ENCODE results near the gene KCTD5. TPM values are rescaled to one million over a fixed set of nuclear protein-coding genes. Genes with fewer than 3 reads are reported as not detected.
A peak's percentile ranks its signal among the peaks of the same experiment; 100 is the strongest.

The KCTD5 gene
- total RNA-seq (2021; fragmentation: NEBNext Ultra II Directional; extraction: Animal tissue kit (Norgen Biotek cat#: 25700)) (24.8 and 26.6 TPM in 2 replicates), polyA plus RNA-seq (2011; rRNA removed) (31.8 and 46.8 TPM in 2 replicates), polyA minus RNA-seq (2011; rRNA and poly(A)+ RNA removed) (14.1 and 15.5 TPM in 2 replicates)
- 38.3 TPM for polyA plus RNA-seq (2011; cell fraction: cytosol; rRNA removed)
- polyA plus RNA-seq (2011; cell fraction: nucleus; rRNA removed) = 28.2 TPM
- polyA plus RNA-seq (2012, experiment 1 of 2) = 14.3 to 21.1 TPM (median 19.7 TPM) in 4 replicates
- polyA plus RNA-seq (2012, experiment 2 of 2) = 24.0 TPM
- 22.7 TPM for polyA plus RNA-seq (2013, experiment 1 of 2)
- 25.6 TPM for polyA plus RNA-seq (2013, experiment 2 of 2)
- 12.3 TPM for polyA minus RNA-seq (2011; cell fraction: cytosol; rRNA and poly(A)+ RNA removed)
- 29.0 TPM for polyA minus RNA-seq (2011; cell fraction: nucleus; rRNA and poly(A)+ RNA removed)
- long read RNA-seq, experiment 1, transcript KCTD5-201 (6 exons, 2,482 nt) = major isoform, 11 of 29 reads
- long read RNA-seq, experiment 1, partial matches to known transcripts = 6 of 29 reads
- long read RNA-seq, experiment 1, other reads (novel, unspliced or antisense) = 12 of 29 reads
- long read RNA-seq, experiment 2 = 0 reads

GRCh38 chr16:2682209-2683021 lies at the start of gene KCTD5:
KCTD5 (plus strand) TSS chr16:2682523; CDS start chr16:2682549, 26 bp downstream.
- H3K56ac ChIP-seq (replicated peaks; ENCODE audit: insufficient read length, low read depth, low read length) = peak within 1 kb of the TSS; percentile 96
- ChIA-PET CTCF (ENCODE audit: partially characterized antibody) (no interaction called here), POLR2A (ENCODE audit: partially characterized antibody) (interaction anchor here (0.7 to 2.5 kb wide), 15 partner anchors 9 to 229 kb away, joined by 3 to 17 read pairs (median 5); partner anchors contain the start of gene FLYWCH1)
- H3K23ac ChIP-seq (ENCODE audit: insufficient read length) = no peak within 1 kb of the TSS
- H3K36me3 ChIP-seq (ENCODE audit: control insufficient read depth in 2 of 4, insufficient read depth in 4 of 4, low read length in 3 of 4) = no peaks in the 10 kb centered on the region
- no peak for FAIRE-seq
- no peak within 1 kb of the TSS for H2AK5ac ChIP-seq (ENCODE audit: low read depth, low read length)
- no peak within 1 kb of the TSS for H2BK12ac ChIP-seq (ENCODE audit: low read depth, low read length)
- peak within 1 kb of the TSS; percentile 97 for H4K5ac ChIP-seq (ENCODE audit: insufficient read length, low read depth, low read length)
- H3K27ac ChIP-seq (ENCODE audit: low read depth, low read length) = peak within 1 kb of the TSS; percentile 62
- H3K23me2 ChIP-seq (ENCODE audit: low read depth, low read length) = peaks cover 5% of the 10 kb centered on the region
- no peaks in the 10 kb centered on the region for H3K27me3 ChIP-seq (replicated peaks in 1 of 4; ENCODE audit: control insufficient read depth in 3 of 4, extremely low read depth in 1 of 4, insufficient read depth in 3 of 4, low read length in 3 of 4)
- no peak within 1 kb of the TSS for H3K14ac ChIP-seq (ENCODE audit: insufficient read length)
- peak within 1 kb of the TSS; percentile 100 for H3K4ac ChIP-seq (replicated peaks; ENCODE audit: insufficient read length, low read depth, low read length)
- peak within 1 kb of the TSS; percentile 78; the same call in 1 of the 2 replicates for H2BK5ac ChIP-seq (ENCODE audit: low read depth, low read length)
- peaks cover 0 to 27% of the 10 kb centered on the region in 2 experiments; a peak in 3 of 4 replicates for H3K79me2 ChIP-seq (ENCODE audit: control insufficient read depth in 1 of 2, insufficient read depth in 2 of 2, low read length in 2 of 2)
- peak; percentile 83 to 96 for DNase-seq (ENCODE audit: low read depth in 1 of 2, low spot score in 2 of 2)
- H3K9me3 ChIP-seq (ENCODE audit: insufficient read depth in 2 of 2, low read depth in 1 of 2, low read length in 1 of 2) = no peaks in the 10 kb centered on the region
- no peak within 1 kb of the TSS for H2BK20ac ChIP-seq (ENCODE audit: low read length)
- peaks cover 0 to 7% of the 10 kb centered on the region in 2 experiments for H4K20me1 ChIP-seq (replicated peaks in 1 of 2; ENCODE audit: control insufficient read depth in 1 of 2, insufficient read depth in 2 of 2, low read length in 2 of 2)
- H2BK120ac ChIP-seq (replicated peaks; ENCODE audit: low read depth, low read length) = peak within 1 kb of the TSS; percentile 54
- H3K4me3 ChIP-seq (ENCODE audit: extremely low read depth in 1 of 4, insufficient read depth in 2 of 4, low read depth in 3 of 4, low read length in 4 of 4) = peak within 1 kb of the TSS; percentile 86 to 95 (median 93)
- peak within 1 kb of the TSS; percentile 68 to 90 for H3K4me2 ChIP-seq (ENCODE audit: insufficient read depth in 1 of 2, low read depth in 2 of 2, low read length in 2 of 2)
- H3K79me1 ChIP-seq (ENCODE audit: low read depth, low read length) = peaks cover 7% of the 10 kb centered on the region; the same call in 1 of the 2 replicates
- H3K9ac ChIP-seq (replicated peaks in 1 of 4; ENCODE audit: extremely low read depth in 1 of 4, low read depth in 3 of 4, low read length in 3 of 4) = peak within 1 kb of the TSS; percentile 84 to 93 (median 88)
- 0 out of 2 replicates have a peak within 1 kb of the TSS, but pooled peaks have one; percentile 88 for H2BK15ac ChIP-seq (ENCODE audit: low read length)
- H3K18ac ChIP-seq (ENCODE audit: extremely low read depth, low read length) = peak within 1 kb of the TSS; percentile 93; the same call in 1 of the 2 replicates
- peak within 1 kb of the TSS; percentile 90; the same call in 1 of the 2 replicates for H2AFZ ChIP-seq (ENCODE audit: low read length)
- H4K8ac ChIP-seq (ENCODE audit: extremely low read depth, insufficient read depth, low read length) = peak within 1 kb of the TSS; percentile 97
- H4K91ac ChIP-seq (replicated peaks; ENCODE audit: insufficient read length, low read length) = peak within 1 kb of the TSS; percentile 99
- H3K4me1 ChIP-seq (replicated peaks in 1 of 4; ENCODE audit: control insufficient read depth in 3 of 4, insufficient read depth in 4 of 4, low read length in 3 of 4) = no peaks in the 10 kb centered on the region
- WGBS, 2 experiments (ENCODE audit: extremely low coverage in 1 of 2, insufficient coverage in 1 of 2, insufficient read length in 1 of 2, insufficient replicate concordance in 2 of 2, low coverage in 1 of 2, low lambda C conversion rate in 2 of 2, missing lambda C conversion rate in 1 of 2) = 3% methylated on average over 71 of the region's 73 CpGs; no CpG with 5 or more reads in 1 of the 2 experiments
- peak; percentile 56; the same call in 1 of the 2 replicates for TF ChIP-seq CHD2 (IDR thresholded peaks at IDR 0.05; ENCODE audit: low read length)
- peak; percentile 98 for TF ChIP-seq SP4 (IDR thresholded peaks at IDR 0.05; ENCODE audit: low read length)
- no peak for TF ChIP-seq ZNF274 (IDR thresholded peaks at IDR 0.05; ENCODE audit: borderline replicate concordance, extremely low read depth, low read length)
- no peak for TF ChIP-seq MAFK (IDR thresholded peaks at IDR 0.05; ENCODE audit: low read depth, low read length)
- TF ChIP-seq CTBP2 (IDR thresholded peaks at IDR 0.05; ENCODE audit: borderline replicate concordance, insufficient read depth, insufficient read length, low read length) = no peak
- peak; percentile 89; a peak in 2 of 4 replicates for TF ChIP-seq SIN3A (conservative IDR thresholded peaks at IDR 0.05 in 1 of 2, IDR thresholded peaks at IDR 0.05 in 1 of 2; ENCODE audit: low read depth in 1 of 2, low read length in 2 of 2)
- TF ChIP-seq SRF (IDR thresholded peaks at IDR 0.05; ENCODE audit: low read depth, low read length) = peak; percentile 62; the same call in 1 of the 2 replicates
- no peak for TF ChIP-seq BCL11A (IDR thresholded peaks at IDR 0.05; ENCODE audit: low read depth in 2 of 2, low read length in 2 of 2)
